ENCODE results near the gene TBX4. TPM values are rescaled to one million over a fixed set of nuclear protein-coding genes. Genes with fewer than 3 reads are reported as not detected.

The TBX4 gene
- total and polyA plus RNA-seq, 12 donors: 0.03 TPM; not detected in 11

DNA sequence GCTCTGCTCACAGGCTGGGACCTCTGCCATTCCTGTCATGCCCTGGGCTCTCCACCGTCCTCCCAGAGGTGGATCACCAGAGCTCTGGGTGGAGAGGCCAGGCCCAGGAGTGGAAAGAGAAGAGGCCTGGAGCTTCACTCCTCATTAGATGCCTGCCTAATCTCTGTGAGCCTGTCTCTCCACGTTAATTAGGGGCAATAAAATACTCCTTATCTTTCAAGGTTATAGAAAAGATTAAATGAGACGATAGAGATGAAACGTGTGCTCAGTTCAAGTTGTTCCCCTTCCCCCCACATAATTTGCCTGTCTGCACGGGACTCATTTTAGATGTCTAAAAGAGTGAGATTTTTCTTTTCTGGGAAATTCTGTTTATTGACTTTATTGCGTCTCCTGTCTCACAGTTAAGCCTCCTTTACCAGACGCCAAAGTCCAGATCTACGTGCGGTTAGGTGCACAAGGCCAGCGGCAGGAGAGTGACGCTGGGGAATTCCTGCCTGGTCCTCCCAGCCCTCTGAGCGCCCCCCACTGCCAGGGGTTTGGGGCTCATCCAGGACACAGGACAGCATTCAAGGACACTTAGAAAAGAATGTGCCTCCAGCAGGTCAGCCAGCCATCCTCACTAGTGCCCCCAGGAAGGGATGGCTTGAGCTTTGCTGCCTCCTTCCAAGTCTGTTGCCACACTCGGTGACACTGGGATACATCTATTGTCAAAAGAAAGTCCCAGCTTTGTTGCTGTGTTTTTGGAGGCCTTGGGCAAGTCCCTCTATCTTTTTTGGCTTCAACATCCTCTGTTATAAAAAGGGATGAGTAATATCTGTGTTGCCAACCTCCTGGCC is 42.3 kb downstream of the TBX4 start:
- WGBS, 2 donors: 75 to 81% methylated on average over 13 of the region's 13 CpGs
- ATAC-seq: no peak
- TF ChIP-seq, protein P1, sequence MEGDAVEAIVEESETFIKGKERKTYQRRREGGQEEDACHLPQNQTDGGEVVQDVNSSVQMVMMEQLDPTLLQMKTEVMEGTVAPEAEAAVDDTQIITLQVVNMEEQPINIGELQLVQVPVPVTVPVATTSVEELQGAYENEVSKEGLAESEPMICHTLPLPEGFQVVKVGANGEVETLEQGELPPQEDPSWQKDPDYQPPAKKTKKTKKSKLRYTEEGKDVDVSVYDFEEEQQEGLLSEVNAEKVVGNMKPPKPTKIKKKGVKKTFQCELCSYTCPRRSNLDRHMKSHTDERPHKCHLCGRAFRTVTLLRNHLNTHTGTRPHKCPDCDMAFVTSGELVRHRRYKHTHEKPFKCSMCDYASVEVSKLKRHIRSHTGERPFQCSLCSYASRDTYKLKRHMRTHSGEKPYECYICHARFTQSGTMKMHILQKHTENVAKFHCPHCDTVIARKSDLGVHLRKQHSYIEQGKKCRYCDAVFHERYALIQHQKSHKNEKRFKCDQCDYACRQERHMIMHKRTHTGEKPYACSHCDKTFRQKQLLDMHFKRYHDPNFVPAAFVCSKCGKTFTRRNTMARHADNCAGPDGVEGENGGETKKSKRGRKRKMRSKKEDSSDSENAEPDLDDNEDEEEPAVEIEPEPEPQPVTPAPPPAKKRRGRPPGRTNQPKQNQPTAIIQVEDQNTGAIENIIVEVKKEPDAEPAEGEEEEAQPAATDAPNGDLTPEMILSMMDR (IDR thresholded peaks at IDR 0.05): no peak
- no peak overlapping the region for H3K27ac ChIP-seq
- H3K4me3 ChIP-seq: no peak overlapping the region
- peaks cover 0 to 5% (median 0%) of the 10 kb centered on the region in 7 donors for H3K27me3 ChIP-seq
- H3K4me1 ChIP-seq: no peaks in the 10 kb centered on the region
- intact Hi-C loops (cut with DNase I): no loop called here
- no peaks in the 10 kb centered on the region for H3K9me3 ChIP-seq
- no peak for DNase-seq
- no peaks in the 10 kb centered on the region for H3K36me3 ChIP-seq

DNA sequence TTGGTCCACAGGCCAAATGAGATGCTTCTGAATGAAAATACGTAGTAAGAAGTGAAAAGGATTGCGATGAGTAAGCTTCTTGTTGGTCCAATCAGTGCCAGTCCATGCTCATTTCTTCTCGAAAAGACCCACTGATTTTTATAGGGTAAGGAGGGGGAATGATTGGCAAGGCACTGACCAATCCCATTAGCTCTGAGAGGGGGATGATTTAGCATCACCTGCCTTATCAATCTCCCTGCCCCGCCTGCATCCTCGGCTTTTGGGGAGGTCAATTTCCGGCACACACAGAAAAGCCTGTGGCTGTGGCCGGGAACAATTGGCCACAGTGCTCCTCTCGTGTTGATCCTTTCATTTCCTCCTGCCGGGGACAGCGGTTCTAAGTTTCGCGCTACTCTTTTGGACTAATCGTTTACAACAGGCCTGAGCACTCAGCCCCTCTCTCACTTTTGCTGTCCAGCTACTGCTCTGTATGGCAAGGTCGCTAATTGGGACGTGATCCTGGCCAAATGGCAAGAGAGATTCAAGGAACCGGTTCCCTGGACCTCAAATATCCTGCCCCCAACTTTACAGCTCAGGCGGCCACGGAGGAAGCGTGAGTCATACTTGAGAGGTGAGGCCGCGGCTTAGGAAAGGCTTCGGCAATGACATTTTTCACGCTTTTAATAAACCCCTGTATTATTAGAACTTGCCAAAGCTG is 43.1 kb downstream of the TBX4 start:
- DNase-seq: no peak
- no peak overlapping the region for H3K27ac ChIP-seq
- peaks cover 0 to 8% (median 1%) of the 10 kb centered on the region in 7 donors for H3K27me3 ChIP-seq
- whole genome bisulfite sequencing, 2 donors: 81% methylated on average over 23 of the region's 23 CpGs
- no peak overlapping the region for H3K4me3 ChIP-seq
- TF ChIP-seq, protein P1 (IDR thresholded peaks at IDR 0.05): no peak
- intact Hi-C loops (cut with DNase I): no loop called here
- H3K9me3 ChIP-seq: peaks cover 0 to 2% (median 0%) of the 10 kb centered on the region in 11 donors
- H3K4me1 ChIP-seq: no peaks in the 10 kb centered on the region
- no peak for ATAC-seq
- no peaks in the 10 kb centered on the region for H3K36me3 ChIP-seq

DNA sequence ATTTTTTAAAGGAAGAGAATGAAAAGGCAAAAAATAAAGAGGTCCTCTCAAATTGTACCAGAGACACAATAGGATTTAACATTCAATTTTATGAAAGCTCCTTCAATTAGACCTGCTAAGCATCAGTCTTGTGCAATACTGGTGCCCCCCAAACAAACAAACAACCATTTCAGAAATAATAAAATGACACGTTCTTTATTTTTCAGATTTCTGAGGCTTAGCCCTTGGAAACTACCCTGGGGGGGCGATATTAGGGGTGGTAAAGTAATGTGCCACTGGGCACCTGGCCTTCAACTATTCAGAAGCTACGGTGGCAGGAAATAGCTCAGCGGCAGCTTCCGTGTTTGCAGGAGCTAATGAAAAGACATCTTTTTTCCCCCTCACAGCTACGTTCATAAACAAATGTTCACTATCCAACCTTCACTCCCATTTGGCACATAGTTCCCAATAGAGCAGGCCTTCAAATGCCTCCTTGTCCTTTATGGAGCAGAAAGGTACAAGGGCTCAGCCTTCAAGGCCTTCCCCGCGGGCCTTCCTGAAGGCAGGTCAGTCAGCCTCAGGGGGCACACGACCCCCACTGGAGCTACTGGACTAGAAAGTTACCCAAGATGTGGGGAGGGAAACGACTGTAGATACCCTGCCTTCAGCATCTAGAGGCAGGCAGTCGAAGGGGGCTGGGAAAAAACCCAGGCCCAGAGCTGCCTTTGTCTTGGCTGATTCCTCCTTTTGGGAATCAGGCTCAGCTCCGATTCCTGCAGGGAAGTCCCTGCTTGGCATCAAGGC is 44.1 kb downstream of the TBX4 start:
- H3K4me3 ChIP-seq: no peak overlapping the region
- intact Hi-C loops (cut with DNase I): no loop called here
- H3K36me3 ChIP-seq: no peaks in the 10 kb centered on the region
- TF ChIP-seq, protein P1 (IDR thresholded peaks at IDR 0.05): no peak
- H3K27me3 ChIP-seq: peaks cover 0 to 12% (median 3%) of the 10 kb centered on the region in 7 donors
- ATAC-seq: no peak
- peaks cover 0 to 4% (median 0%) of the 10 kb centered on the region in 11 donors for H3K9me3 ChIP-seq
- no peak for DNase-seq
- no peak overlapping the region for H3K27ac ChIP-seq
- 73 to 76% methylated on average over 12 of the region's 12 CpGs for WGBS, 2 donors
- H3K4me1 ChIP-seq: no peaks in the 10 kb centered on the region

Data from heart right ventricle (tissue), 16 donors.